Measurements from ENCODE around the gene EPG5.
"Not testable (repeated sequence)": the region's sequence is repeated elsewhere in the genome, so short reads cannot be mapped to it uniquely, and the experiment has no call there.

Gene EPG5

DNA sequence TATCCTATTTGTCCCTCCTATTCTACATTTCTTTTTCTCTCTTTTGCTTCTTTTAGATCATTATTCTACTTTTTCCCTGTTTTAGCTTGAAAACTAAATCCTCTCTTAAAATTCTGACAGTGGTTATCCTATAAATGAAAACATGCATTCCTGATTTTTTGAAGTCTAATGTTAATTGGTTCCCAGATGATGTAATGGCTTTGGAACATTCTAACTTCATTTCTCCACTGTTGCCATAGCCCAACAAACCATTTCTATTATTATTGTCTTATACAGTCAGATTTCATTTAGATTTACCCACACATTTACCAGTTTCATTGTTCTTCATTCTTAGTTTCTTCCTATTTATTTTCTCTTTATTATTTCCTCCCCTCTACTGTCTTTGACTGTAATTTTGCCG is 105.2 kb downstream of the EPG5 start:
- DNase-seq = no peak

DNA sequence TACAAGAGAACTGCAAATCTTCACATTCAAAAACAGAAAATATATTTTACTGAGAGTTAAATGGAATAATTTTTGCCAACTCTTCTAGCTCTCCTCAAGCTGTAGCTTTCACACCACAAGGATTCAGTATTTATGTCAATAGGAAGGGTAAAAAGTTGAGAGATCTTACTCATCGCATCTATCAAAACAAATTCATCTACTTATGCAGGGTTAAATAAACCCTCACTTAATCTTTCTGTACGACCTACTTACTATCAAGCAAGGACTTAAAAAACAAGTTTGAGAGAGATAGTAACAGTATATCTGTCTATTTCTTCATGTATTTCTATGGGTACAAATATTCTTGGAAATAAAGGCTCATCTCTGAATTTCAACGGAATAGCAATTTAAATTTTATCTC is 106.2 kb downstream of the EPG5 start:
- DNase-seq = no peak

GRCh38 chr18:45860492-45860891 is 106.6 kb downstream of the EPG5 start:
- DNase-seq = no peak

GRCh38 chr18:45859334-45859733 is 107.8 kb downstream of the EPG5 start:
- no peak for DNase-seq

DNA sequence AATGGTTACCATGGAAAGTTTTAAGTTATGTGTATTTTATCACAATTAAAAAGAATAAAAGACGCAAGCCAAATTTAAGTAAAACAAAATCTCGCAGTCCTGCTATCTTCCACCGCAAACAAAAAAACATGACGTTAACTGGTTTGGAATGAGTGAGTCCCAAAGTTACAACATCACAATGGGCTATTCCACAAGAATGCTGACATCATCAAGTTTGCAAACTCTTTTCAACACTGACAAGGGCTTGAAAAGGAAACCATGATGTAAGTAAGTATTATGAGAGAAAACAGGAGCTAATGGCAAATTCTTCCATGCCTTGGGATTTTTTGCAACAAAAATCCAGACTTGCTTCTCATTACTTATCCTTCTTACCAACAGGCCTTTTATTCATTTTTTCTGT is 110.6 kb downstream of the EPG5 start:
- no peak for DNase-seq

GRCh38 chr18:45854036-45854586 is 113.0 kb downstream of the EPG5 start:
- DNase-seq = no peak

- no peak for DNase-seq
These were observed 114.5 kb downstream of the EPG5 start for GRCh38 chr18:45852631-45853030.

DNA sequence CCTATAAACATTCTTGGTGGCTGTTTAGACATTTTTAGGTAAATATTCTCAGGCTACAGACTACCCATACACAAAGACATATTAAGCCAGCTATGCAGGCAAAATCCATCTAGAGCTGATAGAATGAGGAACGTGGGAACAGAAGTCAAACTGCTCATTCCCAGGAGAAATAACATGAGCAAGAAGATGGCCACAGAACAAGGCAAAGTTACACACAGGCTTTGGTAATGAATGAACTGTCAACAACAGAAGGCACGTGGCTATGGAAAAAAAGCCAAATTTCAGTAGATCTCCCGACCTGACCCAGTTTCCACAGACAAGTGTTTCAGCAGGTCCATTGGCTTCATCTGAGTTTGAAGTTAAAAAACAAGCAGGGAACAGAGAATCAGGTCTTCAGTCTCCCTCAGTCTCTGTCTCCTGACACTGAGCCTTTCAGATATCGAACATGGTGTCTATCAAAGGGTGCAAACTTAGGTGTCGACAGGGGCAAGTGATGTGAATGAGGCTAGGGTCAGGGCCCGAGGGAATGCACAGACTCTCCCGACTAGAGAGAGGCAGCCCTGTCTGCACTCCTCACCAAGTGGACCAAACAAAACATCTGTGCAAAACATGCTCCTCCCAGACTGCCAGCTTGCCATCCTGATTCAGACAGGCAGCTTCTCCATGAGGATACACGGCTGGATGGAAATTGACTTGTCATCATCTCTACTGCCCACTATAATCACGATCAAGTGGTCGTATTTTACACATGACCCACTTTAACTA is 115.8 kb downstream of the EPG5 start:
- DNase-seq = no peak

DNA sequence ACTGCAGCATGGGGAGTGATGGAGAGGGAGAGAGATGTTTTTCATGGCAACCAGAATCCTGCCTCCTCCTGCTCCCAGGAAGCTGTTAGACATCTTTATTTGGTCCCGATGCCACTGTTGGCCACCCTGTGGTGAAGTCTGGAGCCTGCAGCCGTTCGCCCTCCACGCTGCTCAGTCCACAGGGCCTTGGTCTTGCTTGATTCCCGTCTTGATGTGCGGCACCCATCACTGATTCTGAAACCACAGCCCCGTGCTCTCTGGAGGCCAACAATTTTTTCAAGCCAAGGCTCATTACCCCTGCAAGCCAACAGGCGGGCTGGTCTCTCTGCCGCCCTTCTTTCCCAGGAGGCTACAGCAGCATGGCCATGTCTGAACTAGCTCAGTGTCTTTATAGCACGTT is 117.1 kb downstream of the EPG5 start:
- no peak for DNase-seq

DNA sequence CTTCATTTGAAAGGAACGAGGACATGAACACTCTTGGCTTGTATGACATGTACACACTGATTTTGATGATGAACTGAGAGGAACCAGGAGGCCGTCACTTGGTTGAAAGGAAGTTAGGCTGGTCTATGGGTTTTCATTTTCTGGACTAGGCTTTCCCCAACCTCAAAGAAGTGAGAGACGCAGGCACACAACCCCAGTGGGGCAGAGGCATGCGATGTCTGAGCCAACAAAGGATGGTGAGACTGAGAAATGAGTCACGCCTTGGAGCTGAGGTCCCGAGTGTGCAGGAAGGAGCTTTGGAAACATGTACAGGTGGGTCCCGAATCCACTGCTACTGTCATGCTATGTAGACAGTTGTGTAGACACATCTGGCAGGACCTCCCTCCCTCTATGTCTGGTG is 117.6 kb downstream of the EPG5 start:
- no peak for DNase-seq

- not testable (repeated sequence) for DNase-seq
These were observed 118.5 kb downstream of the EPG5 start for GRCh38 chr18:45848643-45849042.

DNA sequence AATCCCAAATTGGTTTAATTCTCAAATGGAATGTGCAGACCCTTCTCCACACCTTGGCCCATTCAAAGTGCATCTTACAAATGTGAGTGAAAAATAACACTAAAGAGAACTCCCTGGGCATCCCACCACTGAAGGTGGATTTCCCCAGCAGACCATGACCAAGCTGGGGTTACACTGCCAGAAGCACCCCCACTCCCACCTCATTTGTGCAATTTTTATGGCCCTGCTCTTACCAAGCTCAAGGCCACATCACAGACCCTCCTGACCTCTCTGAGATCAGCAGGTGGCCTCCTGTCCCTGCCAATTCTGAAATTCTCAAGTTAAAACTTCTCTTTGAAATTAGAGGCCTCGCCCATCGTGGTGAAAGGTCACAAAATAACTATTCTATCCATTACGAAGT is 120.0 kb downstream of the EPG5 start:
- DNase-seq = no peak

GRCh38 chr18:45845410-45845809 is 121.7 kb downstream of the EPG5 start:
- DNase-seq = no peak

GRCh38 chr18:45844938-45845337 is 122.2 kb downstream of the EPG5 start:
- DNase-seq = peak in 1 of 2 experiments; percentile 13

DNA sequence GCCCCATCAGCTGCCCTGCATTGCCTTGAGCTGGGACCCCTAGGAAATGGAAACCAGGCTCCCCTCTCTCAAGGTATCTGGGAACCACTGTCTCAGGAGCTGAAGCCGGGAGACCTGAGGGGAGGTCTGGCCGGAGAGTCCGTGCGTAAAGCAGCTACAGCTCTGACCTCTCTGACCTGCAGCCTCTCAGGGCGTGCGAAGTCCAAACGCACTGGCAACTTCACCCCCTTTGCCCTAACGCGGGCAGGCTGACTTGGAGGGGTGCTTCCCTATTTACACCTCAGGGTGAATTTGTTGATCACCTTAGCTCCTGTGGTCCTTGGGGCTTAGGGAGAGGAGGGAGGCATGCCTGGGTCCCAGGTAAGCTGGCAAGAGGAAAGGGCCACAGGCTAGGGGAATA is 124.1 kb downstream of the EPG5 start:
- DNase-seq = no peak

GRCh38 chr18:45841765-45842442 is 125.2 kb downstream of the EPG5 start:
- DNase-seq = no peak

DNA sequence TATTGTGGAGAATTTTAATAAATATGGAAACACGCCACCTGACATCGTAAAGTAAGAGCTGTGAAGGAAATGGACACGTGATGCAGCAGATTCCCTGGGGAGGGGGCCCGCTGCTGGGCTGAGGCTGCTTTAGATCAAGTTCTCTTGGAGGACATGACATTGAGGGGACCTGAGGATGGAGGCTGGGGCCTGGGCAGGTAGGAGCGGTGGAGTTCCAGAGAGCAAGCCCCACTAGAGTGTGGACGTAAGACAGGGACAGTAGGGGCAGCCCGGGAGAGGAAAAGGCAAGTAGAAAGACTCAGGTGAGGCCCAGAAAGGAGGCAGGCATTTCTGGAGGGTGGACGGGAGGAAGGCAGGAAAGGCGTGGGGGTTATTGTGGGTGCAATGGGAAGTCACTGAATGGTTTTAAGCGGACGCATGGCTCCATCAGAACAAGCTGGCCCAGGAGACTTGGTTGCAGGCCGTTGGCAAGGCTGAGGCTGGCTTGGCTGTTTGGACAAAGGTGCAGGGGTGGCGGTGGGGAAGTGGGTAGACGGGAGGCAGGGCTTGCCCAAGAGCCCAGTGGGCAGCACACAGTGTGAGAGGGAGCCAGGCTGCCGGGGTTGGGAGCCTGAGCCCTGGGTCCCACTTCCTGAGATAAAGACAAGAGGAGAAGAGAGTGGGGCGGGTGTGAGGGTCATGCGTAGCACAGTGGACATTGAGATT is 125.9 kb downstream of the EPG5 start:
- no peak for DNase-seq

- DNase-seq = no peak
These were observed 127.4 kb downstream of the EPG5 start for GRCh38 chr18:45839414-45840395.

DNA sequence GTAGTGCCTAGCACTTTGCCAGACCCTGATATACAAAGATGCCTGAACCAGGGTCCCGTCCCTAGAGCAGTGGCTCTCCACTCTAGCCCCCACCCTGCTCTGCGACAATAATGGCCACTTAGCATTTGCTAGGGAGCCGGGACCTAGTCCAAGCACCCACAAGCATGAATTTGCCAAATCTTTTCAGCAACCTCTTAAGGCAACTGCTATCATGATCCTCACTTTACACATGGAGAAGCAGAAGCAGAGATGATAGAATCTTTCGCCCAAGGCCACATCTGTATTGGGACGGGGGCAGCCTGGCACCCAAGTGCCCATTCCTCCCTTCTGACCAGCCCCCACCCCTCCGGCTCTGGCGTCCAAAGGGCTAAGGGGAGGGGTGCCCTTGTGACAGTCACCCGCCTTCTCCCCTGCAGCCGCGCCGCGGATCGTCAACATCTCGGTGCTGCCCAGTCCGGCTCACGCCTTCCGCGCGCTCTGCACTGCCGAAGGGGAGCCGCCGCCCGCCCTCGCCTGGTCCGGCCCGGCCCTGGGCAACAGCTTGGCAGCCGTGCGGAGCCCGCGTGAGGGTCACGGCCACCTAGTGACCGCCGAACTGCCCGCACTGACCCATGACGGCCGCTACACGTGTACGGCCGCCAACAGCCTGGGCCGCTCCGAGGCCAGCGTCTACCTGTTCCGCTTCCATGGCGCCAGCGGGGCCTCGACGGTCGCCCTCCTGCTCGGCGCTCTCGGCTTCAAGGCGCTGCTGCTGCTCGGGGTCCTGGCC is 128.6 kb downstream of the EPG5 start:
- DNase-seq = no peak

DNA sequence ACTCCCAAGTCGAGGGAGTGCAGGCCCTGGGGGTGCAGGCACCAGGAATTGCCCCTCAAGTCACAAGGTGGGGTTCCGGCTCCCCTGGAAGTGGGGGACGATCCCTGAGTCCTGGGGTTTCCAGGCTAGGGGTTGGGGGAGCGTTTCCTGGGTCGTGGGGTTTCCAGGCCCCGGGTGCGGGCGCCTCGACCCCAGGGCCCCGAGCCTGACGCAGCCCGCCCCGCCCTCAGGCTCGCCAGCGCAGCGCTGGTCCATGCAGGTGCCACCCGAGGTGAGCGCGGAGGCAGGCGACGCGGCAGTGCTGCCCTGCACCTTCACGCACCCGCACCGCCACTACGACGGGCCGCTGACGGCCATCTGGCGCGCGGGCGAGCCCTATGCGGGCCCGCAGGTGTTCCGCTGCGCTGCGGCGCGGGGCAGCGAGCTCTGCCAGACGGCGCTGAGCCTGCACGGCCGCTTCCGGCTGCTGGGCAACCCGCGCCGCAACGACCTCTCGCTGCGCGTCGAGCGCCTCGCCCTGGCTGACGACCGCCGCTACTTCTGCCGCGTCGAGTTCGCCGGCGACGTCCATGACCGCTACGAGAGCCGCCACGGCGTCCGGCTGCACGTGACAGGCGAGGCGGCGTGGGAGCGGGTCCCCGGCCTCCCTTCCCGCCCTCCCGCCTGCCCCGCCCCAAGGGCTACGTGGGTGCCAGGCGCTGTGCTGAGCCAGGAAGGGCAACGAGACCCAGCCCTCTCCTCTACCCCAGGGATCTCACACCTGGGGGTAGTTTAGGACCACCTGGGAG is 129.7 kb downstream of the EPG5 start:
- no peak for DNase-seq

Data from NCI-H187 (cell line).